Astrocyte (in vitro differentiated cells and primary cell): ENCODE results near the gene ANKMY2. TPM values are rescaled to one million over a fixed set of nuclear protein-coding genes. Genes with fewer than 3 reads are reported as not detected.

Source experiments
- DNase-seq: peaks from one replicate; pipeline ENCODE4 v3.0.0-alpha.2; 2010; ENCODE audit warnings: low read depth
- FAIRE-seq: peaks from 2 replicates; lab custom pipeline; 2011; peaks lifted over from hg19 to GRCh38; lab: Jason Lieb, UNC
- H2AFZ ChIP-seq: 2 replicates; pipeline ENCODE4 v1.6.0; 2012; ENCODE audit warnings: low read depth, low read length, inconsistent platforms
- H3K27ac ChIP-seq: 2 replicates; pipeline ENCODE4 v1.5.1; 2011; ENCODE audit warnings: low read depth, low read length, inconsistent platforms
- H3K27me3 ChIP-seq: 2 replicates; pipeline ENCODE4 v1.6.0; 2011; ENCODE audit warnings: low read length, inconsistent platforms; ENCODE audit not compliant: insufficient read depth
- H3K36me3 ChIP-seq: 2 replicates; pipeline ENCODE4 v1.5.1; 2011; ENCODE audit warnings: low read length, inconsistent platforms; ENCODE audit not compliant: insufficient read depth
- H3K4me1 ChIP-seq: 2 replicates; pipeline ENCODE4 v1.5.1; 2011; ENCODE audit warnings: low read length, inconsistent platforms; ENCODE audit not compliant: insufficient read depth
- H3K4me2 ChIP-seq: 2 replicates; pipeline ENCODE4 v1.6.0; 2012; ENCODE audit warnings: low read length, inconsistent platforms
- H3K4me3 ChIP-seq: 2 replicates; pipeline ENCODE4 v1.5.1; 2011; ENCODE audit warnings: low read depth, mild to moderate bottlenecking, low read length, inconsistent platforms; ENCODE audit not compliant: insufficient read depth
- H3K79me2 ChIP-seq: 2 replicates; pipeline ENCODE4 v1.6.0; 2012; ENCODE audit warnings: mild to moderate bottlenecking, low read length, inconsistent platforms; ENCODE audit not compliant: insufficient read depth
- H3K9ac ChIP-seq: 2 replicates; pipeline ENCODE4 v1.6.0; 2012; ENCODE audit warnings: mild to moderate bottlenecking, low read length, inconsistent platforms
- H3K9me3 ChIP-seq: 2 replicates; pipeline ENCODE4 v1.5.1; 2012; ENCODE audit warnings: low read depth, mild to moderate bottlenecking, low read length, inconsistent platforms; ENCODE audit not compliant: insufficient read depth
- H4K20me1 ChIP-seq: 2 replicates; pipeline ENCODE4 v1.6.0; 2012; ENCODE audit warnings: low read length, inconsistent platforms; ENCODE audit not compliant: insufficient read depth
- H3K27ac Mint-ChIP-seq: one replicate; pipeline ENCODE4 v1.8.0; 2021; ENCODE audit warnings: mild to moderate bottlenecking, mixed read lengths; ENCODE audit not compliant: unreplicated experiment
- H3K27me3 Mint-ChIP-seq: one replicate; pipeline ENCODE4 v1.8.0; 2021; ENCODE audit warnings: low read depth, mixed read lengths; ENCODE audit not compliant: unreplicated experiment
- H3K36me3 Mint-ChIP-seq: one replicate; pipeline ENCODE4 v1.8.0; 2021; ENCODE audit warnings: low read depth, mixed read lengths; ENCODE audit not compliant: unreplicated experiment
- H3K4me1 Mint-ChIP-seq: one replicate; pipeline ENCODE4 v1.8.0; 2021; ENCODE audit warnings: low read depth, mixed read lengths; ENCODE audit not compliant: unreplicated experiment
- H3K4me3 Mint-ChIP-seq: one replicate; pipeline ENCODE4 v1.8.0; 2021; ENCODE audit warnings: mild to moderate bottlenecking, moderate library complexity, mixed read lengths; ENCODE audit not compliant: unreplicated experiment
- H3K9me3 Mint-ChIP-seq: one replicate; pipeline ENCODE4 v1.8.0; 2021; ENCODE audit warnings: mild to moderate bottlenecking, mixed read lengths; ENCODE audit not compliant: unreplicated experiment
- EZH2 ChIP-seq: IDR thresholded peaks from 2 replicates; pipeline ENCODE4 v1.6.1; 2012; ENCODE audit warnings: mild to moderate bottlenecking, low read length, inconsistent platforms; ENCODE audit not compliant: insufficient read depth
- total RNA-seq: library from RNA; stranded (reverse); gene quantifications from 2 replicates; pipeline ENCODE4 v1.2.1, GENCODE V29; 2021
- TF ChIP-seq, protein P1 (sequence below): IDR thresholded peaks from 2 replicates; pipeline ENCODE4 v1.5.1; 2011; ENCODE audit warnings: low read depth, mild to moderate bottlenecking, inconsistent platforms, low read length, moderate library complexity; ENCODE audit not compliant: insufficient read depth

The ANKMY2 gene
- total RNA-seq, 1 donor from 2014 or later, result 21.9 TPM

DNA sequence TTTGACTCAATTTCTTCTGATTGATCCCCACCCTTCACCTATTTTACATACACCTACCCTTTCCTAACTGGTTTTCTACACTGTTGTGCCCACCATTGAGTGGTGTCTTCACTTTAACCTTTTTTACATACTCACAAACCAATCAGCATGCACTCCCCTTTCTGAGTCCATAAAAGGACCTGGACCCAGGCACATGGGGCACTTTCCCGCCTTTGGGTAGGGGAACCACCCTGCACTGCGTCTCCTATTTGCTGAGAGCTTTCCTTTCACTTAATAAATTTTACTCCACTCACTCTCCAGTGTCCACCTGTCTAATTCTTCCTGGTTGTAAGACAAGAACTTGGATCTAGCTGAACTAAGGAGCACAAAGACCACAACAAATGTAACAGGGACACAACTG lies 33.8 kb downstream of the ANKMY2 start:
- H3K27ac ChIP-seq, result no peak overlapping the region
- Mint-ChIP-seq H3K27ac (no peak overlapping the region), H3K9me3 (no peaks in the 10 kb centered on the region), H3K4me1 (peaks cover 8% of the 10 kb centered on the region), H3K4me3 (no peak overlapping the region), H3K27me3 (no peaks in the 10 kb centered on the region), H3K36me3 (peaks cover 13% of the 10 kb centered on the region)
- no peaks in the 10 kb centered on the region for H3K79me2 ChIP-seq
- H3K9me3 ChIP-seq, result no peaks in the 10 kb centered on the region
- H3K9ac ChIP-seq, result no peak overlapping the region
- H3K4me3 ChIP-seq, result no peak overlapping the region
- no peak overlapping the region for H2AFZ ChIP-seq
- H3K4me2 ChIP-seq, result no peak overlapping the region
- no peaks in the 10 kb centered on the region for H4K20me1 ChIP-seq
- DNase-seq, result no peak
- H3K36me3 ChIP-seq, result peaks cover 4% of the 10 kb centered on the region
- no peaks in the 10 kb centered on the region for H3K4me1 ChIP-seq
- no peak for TF ChIP-seq EZH2
- TF ChIP-seq, protein P1, sequence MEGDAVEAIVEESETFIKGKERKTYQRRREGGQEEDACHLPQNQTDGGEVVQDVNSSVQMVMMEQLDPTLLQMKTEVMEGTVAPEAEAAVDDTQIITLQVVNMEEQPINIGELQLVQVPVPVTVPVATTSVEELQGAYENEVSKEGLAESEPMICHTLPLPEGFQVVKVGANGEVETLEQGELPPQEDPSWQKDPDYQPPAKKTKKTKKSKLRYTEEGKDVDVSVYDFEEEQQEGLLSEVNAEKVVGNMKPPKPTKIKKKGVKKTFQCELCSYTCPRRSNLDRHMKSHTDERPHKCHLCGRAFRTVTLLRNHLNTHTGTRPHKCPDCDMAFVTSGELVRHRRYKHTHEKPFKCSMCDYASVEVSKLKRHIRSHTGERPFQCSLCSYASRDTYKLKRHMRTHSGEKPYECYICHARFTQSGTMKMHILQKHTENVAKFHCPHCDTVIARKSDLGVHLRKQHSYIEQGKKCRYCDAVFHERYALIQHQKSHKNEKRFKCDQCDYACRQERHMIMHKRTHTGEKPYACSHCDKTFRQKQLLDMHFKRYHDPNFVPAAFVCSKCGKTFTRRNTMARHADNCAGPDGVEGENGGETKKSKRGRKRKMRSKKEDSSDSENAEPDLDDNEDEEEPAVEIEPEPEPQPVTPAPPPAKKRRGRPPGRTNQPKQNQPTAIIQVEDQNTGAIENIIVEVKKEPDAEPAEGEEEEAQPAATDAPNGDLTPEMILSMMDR, result no peak
- H3K27me3 ChIP-seq, result no peaks in the 10 kb centered on the region
- FAIRE-seq, result no peak

DNA sequence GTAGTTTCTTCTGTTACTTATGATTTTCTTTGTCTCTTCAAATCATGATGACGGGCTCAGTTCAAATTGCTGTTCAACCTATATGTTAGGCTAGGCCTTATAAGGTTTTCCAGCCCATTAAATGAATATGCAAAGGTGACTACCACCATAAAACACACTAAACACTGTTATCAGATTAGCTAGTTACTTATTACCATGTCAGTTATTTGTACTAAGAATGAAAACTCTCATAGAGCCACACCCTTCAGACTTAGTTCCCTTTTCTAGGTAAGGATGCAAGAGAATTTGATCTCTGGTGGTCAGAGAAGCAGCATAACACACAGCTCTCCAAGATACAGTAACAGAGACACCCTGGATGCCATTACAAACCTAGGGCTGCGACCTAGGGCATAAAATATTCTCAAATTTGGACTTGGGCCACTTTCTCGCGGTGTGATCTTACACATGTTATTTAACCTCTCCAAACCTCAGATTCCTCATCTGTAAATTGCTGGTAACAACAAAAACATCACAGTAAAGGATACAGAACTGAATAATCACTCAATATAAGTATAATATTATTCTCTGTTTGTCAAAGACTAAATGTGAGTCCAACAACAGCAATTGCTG lies 35.6 kb downstream of the ANKMY2 start:
- no peak for FAIRE-seq
- H3K27ac Mint-ChIP-seq, result no peak overlapping the region

DNA sequence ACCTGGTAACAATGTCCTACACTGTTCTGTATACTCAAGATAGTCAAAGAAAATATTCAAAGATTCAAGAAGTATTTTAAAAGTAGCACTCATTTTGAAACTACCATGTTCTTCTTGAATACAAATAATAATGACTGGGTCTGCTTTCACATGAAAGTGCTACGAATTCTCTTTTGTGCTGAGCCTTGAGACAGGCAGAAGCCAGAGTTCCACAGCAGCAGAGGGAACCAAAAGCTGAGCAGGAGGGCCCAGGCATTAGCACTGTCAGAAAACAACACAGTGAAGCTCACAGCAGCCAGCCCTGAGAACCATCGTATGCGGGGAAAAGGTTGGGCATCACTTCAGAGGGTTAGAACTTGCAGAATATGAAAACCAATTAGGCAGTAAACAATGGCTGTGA lies 38.9 kb downstream of the ANKMY2 start:
- no peaks in the 10 kb centered on the region for H3K79me2 ChIP-seq
- H3K9ac ChIP-seq, result no peak overlapping the region
- H3K27me3 ChIP-seq, result no peaks in the 10 kb centered on the region
- no peaks in the 10 kb centered on the region for H3K27me3 Mint-ChIP-seq
- peaks cover 5% of the 10 kb centered on the region for H3K4me1 Mint-ChIP-seq
- H3K4me3 Mint-ChIP-seq, result no peak overlapping the region
- H2AFZ ChIP-seq, result no peak overlapping the region
- H4K20me1 ChIP-seq, result no peaks in the 10 kb centered on the region
- FAIRE-seq (no peak), DNase-seq (no peak)
- peaks cover 17% of the 10 kb centered on the region for H3K36me3 Mint-ChIP-seq
- H3K36me3 ChIP-seq, result peaks cover 14% of the 10 kb centered on the region
- H3K4me3 ChIP-seq, result no peak overlapping the region
- H3K4me1 ChIP-seq, result no peaks in the 10 kb centered on the region
- no peaks in the 10 kb centered on the region for H3K9me3 ChIP-seq
- no peak overlapping the region for H3K4me2 ChIP-seq
- H3K27ac Mint-ChIP-seq, result no peak overlapping the region
- TF ChIP-seq EZH2, result no peak
- TF ChIP-seq, protein P1, result no peak
- H3K9me3 Mint-ChIP-seq, result no peaks in the 10 kb centered on the region
- no peak overlapping the region for H3K27ac ChIP-seq

More for the DNA sequence above, 35.6 kb downstream of the ANKMY2 start:
- Histone ChIP-seq H3K27me3 (no peaks in the 10 kb centered on the region), H3K4me2 (no peak overlapping the region), H3K4me3 (no peak overlapping the region), H3K9me3 (no peaks in the 10 kb centered on the region), H2AFZ (no peak overlapping the region), H3K4me1 (no peaks in the 10 kb centered on the region), H3K36me3 (peaks cover 4% of the 10 kb centered on the region), H4K20me1 (no peaks in the 10 kb centered on the region), H3K27ac (no peak overlapping the region), H3K79me2 (no peaks in the 10 kb centered on the region), H3K9ac (no peak overlapping the region)
- no peak overlapping the region for H3K4me3 Mint-ChIP-seq
- H3K9me3 Mint-ChIP-seq, result no peaks in the 10 kb centered on the region
- TF ChIP-seq, protein P1, result no peak
- TF ChIP-seq EZH2, result no peak
- H3K27me3 Mint-ChIP-seq, result no peaks in the 10 kb centered on the region
- H3K36me3 Mint-ChIP-seq, result peaks cover 12% of the 10 kb centered on the region
- H3K4me1 Mint-ChIP-seq, result peaks cover 5% of the 10 kb centered on the region
- DNase-seq, result no peak
